HEK293 (cell line): Measurements from ENCODE around the gene SGSM2.

Experiments used
- GLI4 ChIP-seq: fragments of 450-650 bp; formaldehyde crosslinking; IDR thresholded peaks from 2 replicates; pipeline ENCODE4 v1.5.1; 2016; ENCODE audit warnings: missing biosample characterization, missing genetic modification characterization
- IKZF3 ChIP-seq: fragments of 450-650 bp; IDR thresholded peaks from 2 replicates; pipeline ENCODE4 v1.5.0; 2018; ENCODE audit warnings: missing biosample characterization, mild to moderate bottlenecking, missing genetic modification characterization, moderate library complexity
- YY1 ChIP-seq: fragments of 450-650 bp; formaldehyde crosslinking; IDR thresholded peaks from 2 replicates; pipeline ENCODE4 v1.5.1; 2018; ENCODE audit warnings: missing biosample characterization, missing genetic modification characterization
- YY2 ChIP-seq: fragments of 450-650 bp; formaldehyde crosslinking; IDR thresholded peaks from 2 replicates; pipeline ENCODE4 v1.5.1; 2016; ENCODE audit warnings: missing biosample characterization, missing genetic modification characterization
- ZBTB26 ChIP-seq: fragments of 450-650 bp; formaldehyde crosslinking; optimal IDR thresholded peaks from 2 replicates; pipeline ENCODE3; 2016; ENCODE audit warnings: missing biosample characterization, mild to moderate bottlenecking, missing genetic modification characterization
- ZBTB6 ChIP-seq: fragments of 450-650 bp; formaldehyde crosslinking; IDR thresholded peaks from 2 replicates; pipeline ENCODE4 v1.5.1; 2017; ENCODE audit warnings: missing biosample characterization, missing genetic modification characterization
- ZBTB8A ChIP-seq: fragments of 450-650 bp; formaldehyde crosslinking; IDR thresholded peaks from 2 replicates; pipeline ENCODE4 v1.5.1; 2016; ENCODE audit warnings: missing biosample characterization, missing genetic modification characterization
- ZEB2 ChIP-seq: fragments of 450-650 bp; formaldehyde crosslinking; IDR thresholded peaks from 2 replicates; pipeline ENCODE4 v1.5.1; 2016; ENCODE audit warnings: missing biosample characterization, missing genetic modification characterization
- ZNF132 ChIP-seq: fragments of 450-650 bp; formaldehyde crosslinking; IDR thresholded peaks from 2 replicates; pipeline ENCODE4 v1.5.1; 2017; ENCODE audit warnings: missing biosample characterization, missing genetic modification characterization, borderline replicate concordance
- ZNF133 ChIP-seq: fragments of 450-650 bp; formaldehyde crosslinking; IDR thresholded peaks from 2 replicates; pipeline ENCODE4 v1.5.1; 2016; ENCODE audit warnings: missing biosample characterization, missing genetic modification characterization
- ZNF248 ChIP-seq: fragments of 450-650 bp; formaldehyde crosslinking; IDR thresholded peaks from 2 replicates; pipeline ENCODE4 v1.5.1; 2017; ENCODE audit warnings: missing biosample characterization, missing genetic modification characterization
- ZNF394 ChIP-seq: fragments of 450-650 bp; formaldehyde crosslinking; IDR thresholded peaks from 2 replicates; pipeline ENCODE4 v1.5.1; 2016; ENCODE audit warnings: missing biosample characterization, missing genetic modification characterization, mild to moderate bottlenecking, moderate library complexity, borderline replicate concordance
- ZNF404 ChIP-seq: fragments of 450-650 bp; formaldehyde crosslinking; IDR thresholded peaks from 2 replicates; pipeline ENCODE4 v1.5.1; 2017; ENCODE audit warnings: missing biosample characterization, missing genetic modification characterization
- ZNF426 ChIP-seq: fragments of 450-650 bp; formaldehyde crosslinking; IDR thresholded peaks from 2 replicates; pipeline ENCODE4 v1.5.1; 2017; ENCODE audit warnings: missing biosample characterization, missing genetic modification characterization, mild to moderate bottlenecking, inconsistent platforms, moderate library complexity
- ZNF521 ChIP-seq: fragments of 450-650 bp; formaldehyde crosslinking; IDR thresholded peaks from 2 replicates; pipeline ENCODE4 v1.5.1; 2017; ENCODE audit warnings: missing biosample characterization, mild to moderate bottlenecking, missing genetic modification characterization
- ZNF555 ChIP-seq: fragments of 450-650 bp; formaldehyde crosslinking; conservative IDR thresholded peaks from 2 replicates; pipeline ENCODE4 v1.5.1; 2017; ENCODE audit warnings: missing biosample characterization, mild to moderate bottlenecking, missing genetic modification characterization, inconsistent platforms
- ZNF558 ChIP-seq: fragments of 450-650 bp; formaldehyde crosslinking; IDR thresholded peaks from 2 replicates; pipeline ENCODE4 v1.5.1; 2016; ENCODE audit warnings: missing biosample characterization, missing genetic modification characterization
- ZNF560 ChIP-seq: fragments of 450-650 bp; formaldehyde crosslinking; IDR thresholded peaks from 2 replicates; pipeline ENCODE4 v1.5.1; 2017; ENCODE audit warnings: missing biosample characterization, missing genetic modification characterization, borderline replicate concordance
- ZNF600 ChIP-seq: fragments of 450-650 bp; formaldehyde crosslinking; IDR thresholded peaks from 2 replicates; pipeline ENCODE4 v1.5.1; 2016; ENCODE audit warnings: missing biosample characterization, missing genetic modification characterization
- ZNF645 ChIP-seq: fragments of 450-650 bp; formaldehyde crosslinking; IDR thresholded peaks from 2 replicates; pipeline ENCODE4; 2016; ENCODE audit warnings: missing biosample characterization, missing genetic modification characterization
- ZNF76 ChIP-seq: fragments of 450-650 bp; formaldehyde crosslinking; IDR thresholded peaks from 2 replicates; pipeline ENCODE4; 2016; ENCODE audit warnings: low read depth, missing biosample characterization, missing genetic modification characterization, borderline replicate concordance
- TF ChIP-seq, protein P1 (sequence below): fragments of 450-650 bp; formaldehyde crosslinking; IDR thresholded peaks from 2 replicates; pipeline ENCODE4 v1.5.1; 2016; ENCODE audit warnings: missing biosample characterization, missing genetic modification characterization, borderline replicate concordance
- TF ChIP-seq, protein P2 (sequence below): fragments of 450-650 bp; formaldehyde crosslinking; IDR thresholded peaks from 2 replicates; pipeline ENCODE4 v1.5.1; 2016; ENCODE audit warnings: missing biosample characterization, missing genetic modification characterization
- TF ChIP-seq, protein P3 (sequence below): fragments of 450-650 bp; formaldehyde crosslinking; IDR thresholded peaks from 2 replicates; pipeline ENCODE4 v1.5.1; 2016; ENCODE audit warnings: missing biosample characterization, missing genetic modification characterization, low read depth

SGSM2 gene

DNA sequence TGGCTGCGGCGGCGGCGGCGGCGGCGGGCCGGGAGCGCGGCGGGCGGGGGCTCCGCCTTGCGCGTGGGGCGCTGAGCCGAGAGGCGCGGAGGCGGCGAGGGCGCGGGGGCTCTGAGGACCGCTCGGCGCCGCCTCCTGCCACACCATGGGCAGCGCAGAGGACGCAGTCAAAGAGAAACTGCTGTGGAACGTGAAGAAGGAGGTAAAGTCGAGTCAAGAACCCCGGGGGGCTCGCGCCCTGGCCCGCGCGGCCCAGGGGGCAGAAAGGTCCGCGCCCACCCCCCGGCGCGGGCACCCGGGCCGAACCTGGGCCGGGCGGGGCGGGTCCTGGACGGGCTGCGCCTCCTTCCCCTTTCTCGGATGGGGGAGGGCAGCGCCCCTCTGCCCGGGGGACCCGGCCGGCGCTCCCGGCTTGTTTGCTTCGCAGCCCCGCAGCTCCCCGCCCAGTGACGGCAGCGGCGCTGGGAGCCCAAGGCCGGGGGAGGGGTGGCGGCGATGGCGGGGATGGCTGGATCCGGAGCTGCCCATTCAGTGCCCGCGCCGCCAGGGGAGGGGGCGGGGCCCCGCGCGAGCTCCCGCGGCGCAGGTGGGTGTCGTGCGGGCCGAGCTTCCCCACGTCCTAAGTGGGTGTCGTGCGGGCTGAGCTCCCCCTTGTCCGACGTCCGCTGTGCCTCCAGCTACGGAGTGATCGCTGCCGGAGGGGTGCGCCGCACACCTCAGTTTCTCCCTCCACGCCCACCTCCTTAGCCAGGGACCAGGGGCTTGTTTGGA is 428 bp downstream of the SGSM2 start (continued):
- TF ChIP-seq ZBTB6 (tag by site-specific recombination) (0 out of 2 replicates have a peak, but pooled peaks have one; percentile 7), ZNF560 (tag by site-specific recombination) (no peak), ZNF645 (no peak), ZNF404 (tag by site-specific recombination) (no peak), YY2 (tag by site-specific recombination) (no peak), ZNF521 (tag by site-specific recombination) (no peak), ZNF426 (tag by site-specific recombination) (no peak), ZNF558 (tag by site-specific recombination) (no peak), ZBTB26 (tag by site-specific recombination) (peak; percentile 54), ZNF133 (no peak), ZNF600 (tag by site-specific recombination) (no peak), ZNF76 (tag by site-specific recombination) (no peak), ZNF248 (tag by site-specific recombination) (no peak), ZBTB8A (tag by site-specific recombination) (peak; percentile 53), IKZF3 (tag by site-specific recombination) (peak; percentile 23; the same call in 1 of the 2 replicates), ZNF394 (tag by site-specific recombination) (0 out of 2 replicates have a peak, but pooled peaks have one; percentile 20), YY1 (tag by site-specific recombination) (no peak; the same call in 1 of the 2 replicates), GLI4 (tag by site-specific recombination) (no peak), ZEB2 (tag by site-specific recombination) (peak; percentile 64), ZNF555 (tag by site-specific recombination) (no peak), ZNF132 (tag by site-specific recombination) (no peak)
- TF ChIP-seq, protein P1, sequence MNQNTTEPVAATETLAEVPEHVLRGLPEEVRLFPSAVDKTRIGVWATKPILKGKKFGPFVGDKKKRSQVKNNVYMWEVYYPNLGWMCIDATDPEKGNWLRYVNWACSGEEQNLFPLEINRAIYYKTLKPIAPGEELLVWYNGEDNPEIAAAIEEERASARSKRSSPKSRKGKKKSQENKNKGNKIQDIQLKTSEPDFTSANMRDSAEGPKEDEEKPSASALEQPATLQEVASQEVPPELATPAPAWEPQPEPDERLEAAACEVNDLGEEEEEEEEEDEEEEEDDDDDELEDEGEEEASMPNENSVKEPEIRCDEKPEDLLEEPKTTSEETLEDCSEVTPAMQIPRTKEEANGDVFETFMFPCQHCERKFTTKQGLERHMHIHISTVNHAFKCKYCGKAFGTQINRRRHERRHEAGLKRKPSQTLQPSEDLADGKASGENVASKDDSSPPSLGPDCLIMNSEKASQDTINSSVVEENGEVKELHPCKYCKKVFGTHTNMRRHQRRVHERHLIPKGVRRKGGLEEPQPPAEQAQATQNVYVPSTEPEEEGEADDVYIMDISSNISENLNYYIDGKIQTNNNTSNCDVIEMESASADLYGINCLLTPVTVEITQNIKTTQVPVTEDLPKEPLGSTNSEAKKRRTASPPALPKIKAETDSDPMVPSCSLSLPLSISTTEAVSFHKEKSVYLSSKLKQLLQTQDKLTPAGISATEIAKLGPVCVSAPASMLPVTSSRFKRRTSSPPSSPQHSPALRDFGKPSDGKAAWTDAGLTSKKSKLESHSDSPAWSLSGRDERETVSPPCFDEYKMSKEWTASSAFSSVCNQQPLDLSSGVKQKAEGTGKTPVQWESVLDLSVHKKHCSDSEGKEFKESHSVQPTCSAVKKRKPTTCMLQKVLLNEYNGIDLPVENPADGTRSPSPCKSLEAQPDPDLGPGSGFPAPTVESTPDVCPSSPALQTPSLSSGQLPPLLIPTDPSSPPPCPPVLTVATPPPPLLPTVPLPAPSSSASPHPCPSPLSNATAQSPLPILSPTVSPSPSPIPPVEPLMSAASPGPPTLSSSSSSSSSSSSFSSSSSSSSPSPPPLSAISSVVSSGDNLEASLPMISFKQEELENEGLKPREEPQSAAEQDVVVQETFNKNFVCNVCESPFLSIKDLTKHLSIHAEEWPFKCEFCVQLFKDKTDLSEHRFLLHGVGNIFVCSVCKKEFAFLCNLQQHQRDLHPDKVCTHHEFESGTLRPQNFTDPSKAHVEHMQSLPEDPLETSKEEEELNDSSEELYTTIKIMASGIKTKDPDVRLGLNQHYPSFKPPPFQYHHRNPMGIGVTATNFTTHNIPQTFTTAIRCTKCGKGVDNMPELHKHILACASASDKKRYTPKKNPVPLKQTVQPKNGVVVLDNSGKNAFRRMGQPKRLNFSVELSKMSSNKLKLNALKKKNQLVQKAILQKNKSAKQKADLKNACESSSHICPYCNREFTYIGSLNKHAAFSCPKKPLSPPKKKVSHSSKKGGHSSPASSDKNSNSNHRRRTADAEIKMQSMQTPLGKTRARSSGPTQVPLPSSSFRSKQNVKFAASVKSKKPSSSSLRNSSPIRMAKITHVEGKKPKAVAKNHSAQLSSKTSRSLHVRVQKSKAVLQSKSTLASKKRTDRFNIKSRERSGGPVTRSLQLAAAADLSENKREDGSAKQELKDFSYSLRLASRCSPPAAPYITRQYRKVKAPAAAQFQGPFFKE (tag by site-specific recombination) = no peak
- TF ChIP-seq, protein P2, sequence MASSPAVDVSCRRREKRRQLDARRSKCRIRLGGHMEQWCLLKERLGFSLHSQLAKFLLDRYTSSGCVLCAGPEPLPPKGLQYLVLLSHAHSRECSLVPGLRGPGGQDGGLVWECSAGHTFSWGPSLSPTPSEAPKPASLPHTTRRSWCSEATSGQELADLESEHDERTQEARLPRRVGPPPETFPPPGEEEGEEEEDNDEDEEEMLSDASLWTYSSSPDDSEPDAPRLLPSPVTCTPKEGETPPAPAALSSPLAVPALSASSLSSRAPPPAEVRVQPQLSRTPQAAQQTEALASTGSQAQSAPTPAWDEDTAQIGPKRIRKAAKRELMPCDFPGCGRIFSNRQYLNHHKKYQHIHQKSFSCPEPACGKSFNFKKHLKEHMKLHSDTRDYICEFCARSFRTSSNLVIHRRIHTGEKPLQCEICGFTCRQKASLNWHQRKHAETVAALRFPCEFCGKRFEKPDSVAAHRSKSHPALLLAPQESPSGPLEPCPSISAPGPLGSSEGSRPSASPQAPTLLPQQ (tag by site-specific recombination) = no peak
- TF ChIP-seq, protein P3, sequence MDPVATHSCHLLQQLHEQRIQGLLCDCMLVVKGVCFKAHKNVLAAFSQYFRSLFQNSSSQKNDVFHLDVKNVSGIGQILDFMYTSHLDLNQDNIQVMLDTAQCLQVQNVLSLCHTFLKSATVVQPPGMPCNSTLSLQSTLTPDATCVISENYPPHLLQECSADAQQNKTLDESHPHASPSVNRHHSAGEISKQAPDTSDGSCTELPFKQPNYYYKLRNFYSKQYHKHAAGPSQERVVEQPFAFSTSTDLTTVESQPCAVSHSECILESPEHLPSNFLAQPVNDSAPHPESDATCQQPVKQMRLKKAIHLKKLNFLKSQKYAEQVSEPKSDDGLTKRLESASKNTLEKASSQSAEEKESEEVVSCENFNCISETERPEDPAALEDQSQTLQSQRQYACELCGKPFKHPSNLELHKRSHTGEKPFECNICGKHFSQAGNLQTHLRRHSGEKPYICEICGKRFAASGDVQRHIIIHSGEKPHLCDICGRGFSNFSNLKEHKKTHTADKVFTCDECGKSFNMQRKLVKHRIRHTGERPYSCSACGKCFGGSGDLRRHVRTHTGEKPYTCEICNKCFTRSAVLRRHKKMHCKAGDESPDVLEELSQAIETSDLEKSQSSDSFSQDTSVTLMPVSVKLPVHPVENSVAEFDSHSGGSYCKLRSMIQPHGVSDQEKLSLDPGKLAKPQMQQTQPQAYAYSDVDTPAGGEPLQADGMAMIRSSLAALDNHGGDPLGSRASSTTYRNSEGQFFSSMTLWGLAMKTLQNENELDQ (tag by site-specific recombination) = no peak
